Stimulated activated naive CD8-positive, alpha-beta T cell treated with anti-CD3 and anti-CD28 coated beads, Interleukin-15, Interleukin-2, amounts not matched to agents 100 ng/mL and 50 ng/mL, for 24 hours (primary cell): ENCODE measurements around the gene OAS3.

Source experiments
- H3K27ac Mint-ChIP-seq: one replicate; pipeline ENCODE4 v1.8.0; 2021; ENCODE audit warnings: mild to moderate bottlenecking, mixed read lengths
- H3K27me3 Mint-ChIP-seq: one replicate; pipeline ENCODE4 v1.8.0; 2021; ENCODE audit warnings: mixed read lengths
- H3K36me3 Mint-ChIP-seq: one replicate; pipeline ENCODE4 v1.8.0; 2021; ENCODE audit warnings: low read depth, mixed read lengths
- H3K4me1 Mint-ChIP-seq: one replicate; pipeline ENCODE4 v1.8.0; 2021; ENCODE audit warnings: low read depth, mixed read lengths
- H3K4me3 Mint-ChIP-seq: one replicate; pipeline ENCODE4 v1.8.0; 2021; ENCODE audit warnings: mild to moderate bottlenecking, mixed read lengths
- H3K9me3 Mint-ChIP-seq: one replicate; pipeline ENCODE4 v1.8.0; 2021; ENCODE audit warnings: mixed read lengths

OAS3 gene

DNA sequence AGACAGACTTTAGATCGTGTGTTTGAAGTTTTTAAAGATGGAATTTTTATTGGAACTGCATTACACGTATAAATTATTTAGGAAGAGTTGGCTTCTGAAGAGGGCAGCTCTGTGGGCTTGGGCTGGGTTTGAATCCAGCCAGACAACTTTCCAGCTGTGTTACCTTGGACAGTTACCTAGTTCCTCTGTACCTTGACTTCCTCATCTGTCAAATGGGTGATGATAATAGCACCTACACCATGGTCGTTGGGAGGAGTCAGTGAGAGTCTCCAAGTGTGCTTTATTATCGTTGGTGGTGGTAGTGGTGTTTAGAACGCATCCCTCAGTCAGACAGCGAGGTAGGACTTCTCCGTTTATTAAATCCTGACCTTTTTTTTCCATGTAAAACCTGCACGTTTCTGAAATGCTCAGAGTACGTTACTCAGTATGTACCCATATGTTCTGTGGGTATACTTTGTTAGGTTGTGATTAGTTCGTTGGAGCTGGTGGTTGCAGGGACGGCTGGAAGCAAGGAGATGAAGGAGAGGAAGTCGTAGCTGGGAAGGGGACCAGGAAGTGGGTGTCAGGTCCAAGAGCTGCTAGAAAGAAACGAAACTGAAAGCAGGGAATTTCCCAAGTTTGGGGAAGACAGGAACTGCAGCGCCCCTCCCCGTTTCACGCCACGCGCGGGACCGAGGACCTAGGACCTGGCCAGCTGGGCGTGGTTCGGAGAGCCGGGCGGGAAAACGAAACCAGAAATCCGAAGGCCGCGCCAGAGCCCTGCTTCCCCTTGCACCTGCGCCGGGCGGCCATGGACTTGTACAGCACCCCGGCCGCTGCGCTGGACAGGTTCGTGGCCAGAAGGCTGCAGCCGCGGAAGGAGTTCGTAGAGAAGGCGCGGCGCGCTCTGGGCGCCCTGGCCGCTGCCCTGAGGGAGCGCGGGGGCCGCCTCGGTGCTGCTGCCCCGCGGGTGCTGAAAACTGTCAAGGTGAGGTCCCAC lies at the start of gene OAS3:
TSS of gene OAS3 (plus strand) at position 734 of the 979 bp plus-strand sequence. CDS start at position 791, 57 bp downstream.
- Mint-ChIP-seq H3K27ac (peak within 1 kb of the TSS; percentile 91), H3K36me3 (no peaks in the 10 kb centered on the region), H3K27me3 (no peaks in the 10 kb centered on the region), H3K4me3 (peak within 1 kb of the TSS; percentile 84), H3K9me3 (no peaks in the 10 kb centered on the region), H3K4me1 (peaks cover 38% of the 10 kb centered on the region)

DNA sequence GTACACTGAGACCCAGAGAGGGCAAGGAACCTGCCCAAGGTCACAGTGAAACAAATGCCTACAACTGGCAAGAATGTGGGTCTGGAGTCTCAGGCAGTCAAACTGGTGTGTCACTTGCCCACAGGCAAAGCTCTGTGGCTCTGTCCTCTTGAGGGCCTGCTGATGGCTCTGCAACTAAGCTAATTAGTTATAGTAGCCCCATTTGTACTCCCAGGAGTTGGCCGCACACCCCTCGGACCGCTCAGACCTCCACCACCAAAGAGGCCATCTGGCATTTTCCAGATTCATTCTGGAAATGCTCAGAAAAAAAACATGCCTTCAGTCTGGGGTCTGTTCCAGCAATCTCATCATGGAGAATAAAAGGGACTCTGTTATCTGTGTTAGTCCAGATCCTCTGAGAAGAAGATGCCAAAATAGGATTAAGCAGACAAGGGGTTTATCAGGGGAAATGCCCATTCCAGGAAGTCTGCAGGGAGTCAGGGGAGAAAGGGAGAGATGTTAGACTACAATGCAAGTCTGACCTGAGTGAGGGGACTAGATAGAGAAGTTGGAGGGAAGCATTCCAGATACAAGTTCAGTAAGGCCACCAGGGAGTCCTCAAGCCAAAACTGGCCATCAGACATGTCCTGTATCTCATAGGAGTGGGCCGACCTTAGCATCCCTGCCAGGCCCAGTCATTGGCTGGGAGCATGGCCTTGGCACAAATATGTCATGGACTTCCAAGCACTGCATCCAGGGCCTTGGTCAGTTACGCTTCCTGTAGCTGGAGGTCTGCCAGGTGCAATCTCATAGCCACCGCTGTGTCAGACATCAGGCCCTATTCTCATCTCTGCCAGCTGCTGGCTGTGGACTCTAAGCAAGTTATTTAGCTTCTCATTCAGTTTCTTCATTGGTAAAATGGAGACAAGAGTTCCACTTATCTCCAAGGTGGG lies 46.9 kb upstream of the OAS3 start:
- no peaks in the 10 kb centered on the region for H3K9me3 Mint-ChIP-seq
- no peak overlapping the region for H3K4me3 Mint-ChIP-seq
- no peaks in the 10 kb centered on the region for H3K36me3 Mint-ChIP-seq
- H3K4me1 Mint-ChIP-seq, result no peaks in the 10 kb centered on the region
- no peak overlapping the region for H3K27ac Mint-ChIP-seq
- H3K27me3 Mint-ChIP-seq, result no peaks in the 10 kb centered on the region

DNA sequence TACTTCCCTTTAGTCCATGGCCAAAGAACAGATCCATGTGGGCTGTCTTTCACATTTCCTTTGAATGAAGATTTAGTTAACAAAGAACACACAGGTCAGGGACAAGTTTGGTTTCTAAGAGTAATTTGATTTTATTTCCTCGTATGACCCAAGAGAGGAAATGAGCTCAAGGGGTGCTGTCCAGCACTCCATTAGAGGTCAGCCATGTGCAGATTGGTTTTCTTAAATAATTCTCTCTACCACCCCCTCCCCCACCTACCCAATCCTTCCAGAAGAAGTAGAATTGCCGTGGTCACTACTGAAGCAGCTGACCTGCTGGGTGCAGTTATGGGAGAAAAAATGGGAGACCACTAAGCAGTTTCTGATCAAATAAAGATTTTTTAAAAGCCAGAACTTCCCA lies 45.4 kb upstream of the OAS3 start:
- Mint-ChIP-seq H3K36me3 (no peaks in the 10 kb centered on the region), H3K27me3 (peaks cover 6% of the 10 kb centered on the region), H3K4me3 (no peak overlapping the region), H3K4me1 (no peaks in the 10 kb centered on the region), H3K27ac (no peak overlapping the region), H3K9me3 (no peaks in the 10 kb centered on the region)

- H3K27me3 Mint-ChIP-seq, result peaks cover 6% of the 10 kb centered on the region
- no peaks in the 10 kb centered on the region for H3K4me1 Mint-ChIP-seq
- no peak overlapping the region for H3K27ac Mint-ChIP-seq
- no peaks in the 10 kb centered on the region for H3K9me3 Mint-ChIP-seq
- no peak overlapping the region for H3K4me3 Mint-ChIP-seq
- no peaks in the 10 kb centered on the region for H3K36me3 Mint-ChIP-seq
These were observed 44.1 kb upstream of the OAS3 start for GRCh38 chr12:112894128-112894527.

DNA sequence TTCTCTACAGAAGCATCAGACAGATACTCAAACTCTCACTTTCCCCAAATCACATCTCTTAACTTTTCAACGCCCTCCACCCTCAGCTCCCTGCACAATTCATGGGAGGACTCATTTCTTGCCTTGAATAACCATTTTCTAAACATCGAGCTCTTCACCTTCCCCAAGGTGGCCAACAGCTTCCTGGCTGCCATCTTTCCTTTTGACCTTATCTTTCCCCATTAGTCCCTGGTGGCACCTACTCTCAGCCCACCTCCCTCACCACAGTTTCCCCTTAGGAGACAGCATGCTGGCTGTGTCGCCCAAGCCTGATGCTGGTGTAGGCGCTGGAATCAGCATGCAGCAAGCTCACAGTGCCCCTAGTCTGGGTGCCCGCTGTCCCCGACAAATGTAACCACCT lies 39.9 kb upstream of the OAS3 start:
- Mint-ChIP-seq H3K36me3 (no peaks in the 10 kb centered on the region), H3K4me1 (peaks cover 12% of the 10 kb centered on the region), H3K27ac (no peak overlapping the region), H3K4me3 (no peak overlapping the region), H3K27me3 (peaks cover 6% of the 10 kb centered on the region), H3K9me3 (no peaks in the 10 kb centered on the region)

GRCh38 chr12:112900298-112901145 lies 37.8 kb upstream of the OAS3 start:
- H3K4me3 Mint-ChIP-seq, result no peak overlapping the region
- H3K27ac Mint-ChIP-seq, result no peak overlapping the region
- H3K4me1 Mint-ChIP-seq, result peaks cover 24% of the 10 kb centered on the region
- H3K27me3 Mint-ChIP-seq, result peaks cover 6% of the 10 kb centered on the region
- H3K36me3 Mint-ChIP-seq, result no peaks in the 10 kb centered on the region
- no peaks in the 10 kb centered on the region for H3K9me3 Mint-ChIP-seq

- Mint-ChIP-seq H3K9me3 (no peaks in the 10 kb centered on the region), H3K4me3 (no peak overlapping the region), H3K27ac (no peak overlapping the region), H3K4me1 (peaks cover 31% of the 10 kb centered on the region), H3K36me3 (no peaks in the 10 kb centered on the region), H3K27me3 (peaks cover 6% of the 10 kb centered on the region)
These were observed 37.0 kb upstream of the OAS3 start for GRCh38 chr12:112901271-112901670.

- no peak overlapping the region for H3K27ac Mint-ChIP-seq
- peaks cover 64% of the 10 kb centered on the region for H3K4me1 Mint-ChIP-seq
- H3K36me3 Mint-ChIP-seq, result no peaks in the 10 kb centered on the region
- H3K27me3 Mint-ChIP-seq, result no peaks in the 10 kb centered on the region
- H3K4me3 Mint-ChIP-seq, result no peak overlapping the region
- no peaks in the 10 kb centered on the region for H3K9me3 Mint-ChIP-seq
These were observed 33.7 kb upstream of the OAS3 start for GRCh38 chr12:112904571-112904970.

DNA sequence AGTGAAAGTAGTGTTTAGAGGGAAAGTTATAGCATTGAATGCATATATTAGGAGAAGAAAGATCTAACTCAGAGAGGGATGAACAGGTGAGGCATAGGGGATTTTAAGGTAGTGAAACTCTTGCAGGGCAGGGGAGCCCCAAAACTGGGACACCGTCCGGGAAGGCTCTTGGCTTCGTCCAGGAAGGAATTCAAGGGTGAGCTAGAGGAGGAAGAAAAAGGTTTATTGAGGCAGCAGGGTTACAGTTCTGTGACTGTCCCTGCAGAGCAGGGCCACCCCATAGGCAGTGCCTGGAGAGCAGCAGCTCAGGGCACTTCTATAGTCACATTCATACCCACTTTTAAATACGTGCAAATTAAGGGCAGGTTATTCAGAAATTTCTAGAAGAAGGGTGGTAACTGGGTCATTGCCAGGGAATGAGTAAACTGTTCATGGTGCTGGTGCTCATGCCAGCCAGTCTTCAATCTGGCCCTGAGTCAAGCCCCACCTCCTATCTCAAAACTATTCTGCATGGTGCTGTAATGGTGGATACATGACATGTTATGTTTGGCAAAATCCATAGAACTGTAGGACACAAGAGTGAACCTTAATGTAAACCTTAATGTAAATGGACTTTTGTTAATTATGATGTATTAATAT lies 32.7 kb upstream of the OAS3 start:
- Mint-ChIP-seq H3K36me3 (peaks cover 4% of the 10 kb centered on the region), H3K4me3 (no peak overlapping the region), H3K27me3 (no peaks in the 10 kb centered on the region), H3K4me1 (peaks cover 74% of the 10 kb centered on the region), H3K9me3 (no peaks in the 10 kb centered on the region), H3K27ac (peak overlapping the region; percentile 30)

- Mint-ChIP-seq H3K4me3 (peak within 1 kb of the TSS; percentile 98), H3K4me1 (peaks cover 83% of the 10 kb centered on the region), H3K36me3 (peaks cover 12% of the 10 kb centered on the region), H3K9me3 (no peaks in the 10 kb centered on the region), H3K27me3 (no peaks in the 10 kb centered on the region), H3K27ac (peak within 1 kb of the TSS; percentile 98)
These were observed 31.4 kb upstream of the OAS3 start, which contains the start of gene OAS1 for GRCh38 chr12:112906712-112907414. OAS1 (plus strand) TSS chr12:112906962; CDS start chr12:112907040, 78 bp downstream.

GRCh38 chr12:112907415-112908157 lies 30.7 kb upstream of the OAS3 start:
- Mint-ChIP-seq H3K9me3 (peaks cover 3% of the 10 kb centered on the region), H3K36me3 (peaks cover 19% of the 10 kb centered on the region), H3K4me1 (peaks cover 77% of the 10 kb centered on the region), H3K27ac (peak overlapping the region; percentile 98), H3K27me3 (no peaks in the 10 kb centered on the region), H3K4me3 (peak overlapping the region; percentile 98)

DNA sequence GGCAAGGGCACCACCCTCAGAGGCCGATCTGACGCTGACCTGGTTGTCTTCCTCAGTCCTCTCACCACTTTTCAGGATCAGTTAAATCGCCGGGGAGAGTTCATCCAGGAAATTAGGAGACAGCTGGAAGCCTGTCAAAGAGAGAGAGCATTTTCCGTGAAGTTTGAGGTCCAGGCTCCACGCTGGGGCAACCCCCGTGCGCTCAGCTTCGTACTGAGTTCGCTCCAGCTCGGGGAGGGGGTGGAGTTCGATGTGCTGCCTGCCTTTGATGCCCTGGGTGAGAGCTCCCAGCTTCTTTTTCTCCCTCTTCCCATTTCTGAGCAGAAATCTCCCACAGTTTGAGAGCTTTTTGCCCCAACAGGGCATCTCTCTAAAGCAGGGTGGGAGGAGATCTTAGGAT lies 29.7 kb upstream of the OAS3 start:
- H3K27ac Mint-ChIP-seq, result peak overlapping the region; percentile 67
- H3K9me3 Mint-ChIP-seq, result peaks cover 13% of the 10 kb centered on the region
- H3K4me3 Mint-ChIP-seq, result peak overlapping the region; percentile 98
- H3K36me3 Mint-ChIP-seq, result peaks cover 29% of the 10 kb centered on the region
- H3K27me3 Mint-ChIP-seq, result no peaks in the 10 kb centered on the region
- H3K4me1 Mint-ChIP-seq, result peaks cover 71% of the 10 kb centered on the region

- peaks cover 69% of the 10 kb centered on the region for H3K4me1 Mint-ChIP-seq
- peaks cover 37% of the 10 kb centered on the region for H3K36me3 Mint-ChIP-seq
- no peaks in the 10 kb centered on the region for H3K27me3 Mint-ChIP-seq
- H3K27ac Mint-ChIP-seq, result peak overlapping the region; percentile 12
- H3K9me3 Mint-ChIP-seq, result peaks cover 13% of the 10 kb centered on the region
- peak overlapping the region; percentile 98 for H3K4me3 Mint-ChIP-seq
These were observed 28.6 kb upstream of the OAS3 start for GRCh38 chr12:112909693-112910092.
